CD4-positive, CD25-positive, alpha-beta regulatory T cell (primary cell): ENCODE measurements around the gene RPL18. TPM values are rescaled to one million over a fixed set of nuclear protein-coding genes. Genes with fewer than 3 reads are reported as not detected.

Source experiments
- ATAC-seq, 2 donors: fragments of 150-1000 bp; cut with Tn5 transposase; one replicate each; pipeline ENCODE4 v1.10.0; 2021; ENCODE audit warnings: low read depth in 2 of 2, moderate number of reproducible peaks in 2 of 2, moderate library complexity in 1 of 2
- DNase-seq, 3 donors: peaks; one replicate each; pipeline versions ENCODE4 v3.0.0 to v3.0.0-alpha.2; 2012 to 2022; ENCODE audit warnings: mixed read lengths in 1 of 3
- H3K27ac ChIP-seq: one replicate; pipeline ENCODE4 v1.7.0; 2013; ENCODE audit warnings: mild to moderate bottlenecking, low read length; ENCODE audit not compliant: insufficient read depth, poor library complexity, severe bottlenecking
- H3K27me3 ChIP-seq: one replicate; pipeline ENCODE4 v1.7.0; 2013; ENCODE audit warnings: low read length; ENCODE audit not compliant: control insufficient read depth, insufficient read depth
- H3K36me3 ChIP-seq: one replicate; pipeline ENCODE4 v1.7.0; 2013; ENCODE audit warnings: mild to moderate bottlenecking, low read length, moderate library complexity; ENCODE audit not compliant: control insufficient read depth, insufficient read depth
- H3K4me1 ChIP-seq: 2 replicates; pipeline ENCODE4 v1.7.0; 2013; ENCODE audit warnings: mild to moderate bottlenecking, low read length; ENCODE audit not compliant: insufficient read depth, control insufficient read depth, poor library complexity, severe bottlenecking
- H3K4me3 ChIP-seq: one replicate; pipeline ENCODE4 v1.7.0; 2013; ENCODE audit warnings: low read depth, mild to moderate bottlenecking, low read length, moderate library complexity
- H3K9me3 ChIP-seq, 2 experiments: 1 replicate in 1 of 2; 2 replicates in 1 of 2; pipeline ENCODE4 v1.7.0; 2013; ENCODE audit warnings: low read length in 2 of 2, mild to moderate bottlenecking in 1 of 2, moderate library complexity in 1 of 2; ENCODE audit not compliant: control insufficient read depth in 2 of 2
- H3K27ac Mint-ChIP-seq, 3 donors: one replicate each; pipeline ENCODE4 v1.8.0; 2020 to 2022; ENCODE audit warnings: mild to moderate bottlenecking in 3 of 3, mixed read lengths in 3 of 3, moderate library complexity in 2 of 3
- H3K27me3 Mint-ChIP-seq: one replicate; pipeline ENCODE4 v1.8.0; 2022; ENCODE audit warnings: mild to moderate bottlenecking, mixed read lengths
- H3K36me3 Mint-ChIP-seq: one replicate; pipeline ENCODE4 v1.8.0; 2020; ENCODE audit warnings: mixed read lengths
- H3K4me1 Mint-ChIP-seq, 4 donors: one replicate each; pipeline ENCODE4 v1.8.0; 2020 to 2022; ENCODE audit warnings: mixed read lengths in 4 of 4, mild to moderate bottlenecking in 1 of 4
- H3K4me3 Mint-ChIP-seq, 4 donors: one replicate each; pipeline ENCODE4 v1.8.0; 2020 to 2022; ENCODE audit warnings: mild to moderate bottlenecking in 4 of 4, mixed read lengths in 4 of 4, moderate library complexity in 3 of 4
- H3K9me3 Mint-ChIP-seq, 7 donors: one replicate each; pipeline ENCODE4 v1.8.0; 2020 to 2022; ENCODE audit warnings: mixed read lengths in 7 of 7, mild to moderate bottlenecking in 3 of 7, moderate library complexity in 2 of 7
- polyA plus RNA-seq, 4 donors: library from polyadenylated mRNA; unstranded; fragments of 300-500 nt; fragmentation: Illumina TruSeq; gene quantifications; one replicate each; pipeline ENCODE4 v1.2.3, GENCODE V29; 2021
- total RNA-seq: library from RNA; stranded (reverse); gene quantifications from one replicate; pipeline ENCODE4 v1.2.3, GENCODE V29; 2022

Gene RPL18
- total and polyA plus RNA-seq, 5 donors from 2014 or later: 1,618 to 2,428 (median 1,903) TPM

DNA sequence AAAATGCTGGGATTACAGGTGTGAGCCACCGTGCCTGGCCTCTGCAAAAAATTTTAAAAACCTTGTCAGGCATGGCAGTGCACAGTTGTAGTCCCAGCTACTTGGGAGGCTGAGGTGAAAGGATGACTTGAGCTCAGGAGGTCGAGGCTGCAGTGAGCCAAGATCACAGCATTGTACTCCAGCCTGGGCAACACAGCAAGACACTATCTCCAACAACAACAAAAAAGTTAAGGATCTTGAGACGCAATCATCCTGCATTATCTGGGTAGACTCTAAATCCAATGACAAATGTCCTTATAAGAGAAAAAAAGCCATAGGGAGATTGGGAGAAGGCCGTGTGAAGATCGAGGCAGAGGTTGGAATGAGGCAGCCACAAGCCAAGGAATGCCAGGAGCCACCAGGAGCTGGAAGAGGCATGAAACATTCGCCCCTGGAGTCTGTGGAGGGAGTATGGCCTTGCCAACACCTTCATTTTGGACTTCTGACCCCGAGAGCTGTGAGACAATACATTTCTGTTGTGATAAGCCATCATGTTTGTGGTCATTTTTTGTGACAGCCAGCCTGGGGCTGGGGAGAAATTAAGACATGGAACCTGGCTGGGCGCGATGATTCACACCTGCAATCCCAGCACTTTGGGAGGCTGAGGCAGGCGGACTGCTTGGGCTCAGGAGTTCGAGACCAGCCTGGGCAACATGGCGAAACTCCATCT, 32.1 kb upstream of the RPL18 start:
- Mint-ChIP-seq H3K4me1 (peaks cover 12 to 49% (median 27%) of the 10 kb centered on the region in 4 donors), H3K9me3 (peaks cover 0 to 2% (median 0%) of the 10 kb centered on the region in 7 donors), H3K4me3 (peak overlapping the region in 1 of 4 donors; percentile 1), H3K27me3 (no peaks in the 10 kb centered on the region), H3K27ac (peak overlapping the region; percentile 63 to 79 (median 75)), H3K36me3 (no peaks in the 10 kb centered on the region)
- Histone ChIP-seq H3K36me3 (no peaks in the 10 kb centered on the region), H3K27me3 (no peaks in the 10 kb centered on the region), H3K4me1 (peaks cover 17% of the 10 kb centered on the region), H3K27ac (no peak overlapping the region), H3K9me3 (no peaks in the 10 kb centered on the region), H3K4me3 (no peak overlapping the region)
- ATAC-seq (no peak), DNase-seq (no peak)

DNA sequence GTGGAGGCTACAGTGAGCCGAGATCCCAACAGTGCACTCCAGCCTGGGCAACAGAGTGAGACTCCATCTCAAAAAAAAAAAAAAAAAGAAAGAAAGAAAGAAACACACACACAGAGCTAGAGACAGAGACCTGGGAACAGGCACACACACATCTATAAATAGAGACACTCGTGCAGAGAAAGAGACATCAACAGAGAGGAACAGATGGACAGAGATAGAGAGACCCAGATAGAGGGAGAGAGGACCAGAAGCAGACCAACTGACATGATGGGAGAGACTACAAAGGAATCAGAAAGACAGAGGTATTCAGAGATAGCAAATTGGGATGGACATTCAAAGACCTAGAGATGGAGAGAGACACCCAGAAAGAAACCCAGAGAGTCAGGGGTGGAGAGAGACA, 29.2 kb upstream of the RPL18 start:
- DNase-seq: no peak
- H3K27me3 ChIP-seq: no peaks in the 10 kb centered on the region
- H3K27ac ChIP-seq: peak overlapping the region; percentile 24
- no peaks in the 10 kb centered on the region for H3K36me3 ChIP-seq
- H3K4me1 Mint-ChIP-seq: peaks cover 12 to 65% (median 32%) of the 10 kb centered on the region in 4 donors
- H3K4me3 ChIP-seq: no peak overlapping the region
- H3K4me1 ChIP-seq: peaks cover 37% of the 10 kb centered on the region
- peak overlapping the region; percentile 85 to 98 (median 95) for H3K27ac Mint-ChIP-seq
- peak overlapping the region; percentile 51 to 79 (median 74) for H3K4me3 Mint-ChIP-seq
- no peaks in the 10 kb centered on the region for H3K9me3 ChIP-seq
- no peaks in the 10 kb centered on the region for H3K27me3 Mint-ChIP-seq
- peaks cover 0 to 2% (median 0%) of the 10 kb centered on the region in 7 donors for H3K9me3 Mint-ChIP-seq
- ATAC-seq: no peak
- no peaks in the 10 kb centered on the region for H3K36me3 Mint-ChIP-seq

DNA sequence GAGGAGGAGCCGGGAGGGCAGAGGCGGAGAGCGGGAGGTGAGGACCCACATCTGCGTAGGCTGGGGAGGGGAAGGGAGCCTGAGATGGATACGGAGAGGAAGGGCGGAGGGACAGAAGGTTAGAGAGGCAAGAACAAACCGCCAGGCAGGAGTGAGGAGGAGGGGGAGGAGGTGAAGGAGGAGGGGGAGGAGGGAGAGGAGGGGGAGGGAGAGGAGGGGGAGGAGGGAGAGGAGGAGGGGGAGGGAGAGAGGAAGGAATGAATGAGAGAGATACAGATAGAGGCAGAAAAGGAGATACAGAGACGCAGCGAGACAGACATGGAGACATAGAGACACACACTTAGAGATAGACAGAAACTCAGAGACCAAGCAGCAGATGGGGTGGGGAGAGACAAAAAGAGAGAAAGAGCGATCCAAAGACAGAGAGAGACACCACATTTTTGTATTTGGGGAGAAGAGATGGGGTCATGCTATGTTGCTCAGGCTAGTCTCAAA, 27.8 kb upstream of the RPL18 start:
- H3K27me3 ChIP-seq: no peaks in the 10 kb centered on the region
- peak overlapping the region; percentile 92 for H3K27ac ChIP-seq

DNA sequence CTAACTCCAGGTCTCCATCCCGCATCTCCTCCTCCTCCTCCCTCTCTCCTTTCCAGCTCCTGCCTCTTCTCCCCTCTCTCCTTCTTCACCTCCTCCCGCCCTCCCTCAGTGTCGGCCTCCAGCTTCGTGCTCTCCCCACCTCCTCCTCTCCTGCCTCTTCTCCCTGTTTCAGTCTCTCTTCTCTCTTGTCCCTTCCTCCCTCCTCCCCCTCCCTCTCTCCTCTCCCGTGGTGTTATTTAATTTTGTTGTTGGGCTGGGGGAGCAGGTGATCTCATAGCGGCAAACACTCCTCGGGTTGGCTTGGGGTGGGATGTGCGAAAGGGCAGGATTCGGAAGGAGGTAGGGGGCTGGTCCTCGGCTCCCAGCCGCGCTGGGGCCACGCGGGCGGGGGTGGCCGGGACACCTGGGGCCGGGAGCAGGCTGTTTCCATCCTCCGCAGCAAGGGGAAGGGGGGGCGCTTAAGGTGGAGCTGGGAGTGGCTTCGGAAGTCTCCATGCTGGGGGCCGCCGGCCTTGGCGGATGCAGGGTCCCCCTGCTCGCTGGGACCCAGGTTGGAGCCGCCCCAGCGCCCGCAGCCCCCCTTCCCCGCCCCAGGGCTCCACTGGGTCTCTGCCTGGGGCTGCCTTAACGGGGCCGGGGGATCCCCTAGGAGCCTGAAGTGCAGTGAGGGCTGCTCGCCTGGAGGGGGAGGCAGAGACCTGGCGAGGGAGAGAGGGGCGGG, 27.2 kb upstream of the RPL18 start, which contains the start of gene CA11:
Gene CA11 (minus strand): TSS at position 187 of the 721 bp plus-strand sequence. CDS start 555 bp downstream, outside the sequence.
- Histone ChIP-seq H3K4me3 (peak within 1 kb of the TSS; percentile 88), H3K9me3 (no peaks in the 10 kb centered on the region), H3K27me3 (no peaks in the 10 kb centered on the region), H3K4me1 (peaks cover 37% of the 10 kb centered on the region), H3K27ac (peak within 1 kb of the TSS; percentile 92), H3K36me3 (no peaks in the 10 kb centered on the region)
- ATAC-seq (peak; percentile 82 to 86), DNase-seq (peak; percentile 88 to 94 (median 92))
- Mint-ChIP-seq H3K4me1 (peaks cover 12 to 65% (median 30%) of the 10 kb centered on the region in 4 donors), H3K27ac (peak within 1 kb of the TSS; percentile 96 to 99 (median 98)), H3K27me3 (no peaks in the 10 kb centered on the region), H3K36me3 (no peaks in the 10 kb centered on the region), H3K9me3 (peaks cover 0 to 2% (median 0%) of the 10 kb centered on the region in 7 donors), H3K4me3 (peak within 1 kb of the TSS; percentile 78 to 98 (median 92))

More for the DNA sequence above, 27.8 kb upstream of the RPL18 start:
- peaks cover 12 to 62% (median 30%) of the 10 kb centered on the region in 4 donors for H3K4me1 Mint-ChIP-seq
- DNase-seq (peak in 1 of 3 donors; percentile 25), ATAC-seq (no peak)
- H3K27me3 Mint-ChIP-seq: no peaks in the 10 kb centered on the region
- H3K36me3 Mint-ChIP-seq: no peaks in the 10 kb centered on the region
- Histone ChIP-seq H3K4me3 (no peak overlapping the region), H3K36me3 (no peaks in the 10 kb centered on the region), H3K9me3 (no peaks in the 10 kb centered on the region), H3K4me1 (peaks cover 37% of the 10 kb centered on the region)
- peaks cover 0 to 2% (median 0%) of the 10 kb centered on the region in 7 donors for H3K9me3 Mint-ChIP-seq
- H3K4me3 Mint-ChIP-seq: peak overlapping the region; percentile 56 to 98 (median 70)
- H3K27ac Mint-ChIP-seq: peak overlapping the region; percentile 72 to 98 (median 88)

DNA sequence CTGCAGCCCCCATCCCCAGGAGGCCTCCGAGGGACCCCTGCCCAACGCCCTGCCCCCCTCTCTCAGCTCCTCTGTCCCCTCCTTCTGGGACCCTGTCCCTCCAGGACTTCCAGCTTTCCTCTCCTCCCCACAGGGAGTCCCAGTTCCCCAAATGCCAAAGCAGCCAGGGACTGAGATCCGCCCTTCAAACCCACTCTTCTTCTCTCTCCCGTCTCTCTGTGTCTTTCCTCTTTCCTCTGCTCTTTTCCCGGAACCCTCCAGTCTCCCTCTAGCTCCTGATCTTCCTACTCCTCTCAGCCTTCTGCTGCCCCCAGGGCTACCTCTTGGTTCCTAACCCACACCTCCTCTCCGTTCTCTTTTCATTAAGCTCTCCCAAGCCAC, 26.6 kb upstream of the RPL18 start:
- Histone ChIP-seq H3K9me3 (no peaks in the 10 kb centered on the region), H3K4me1 (peaks cover 37% of the 10 kb centered on the region)

DNA sequence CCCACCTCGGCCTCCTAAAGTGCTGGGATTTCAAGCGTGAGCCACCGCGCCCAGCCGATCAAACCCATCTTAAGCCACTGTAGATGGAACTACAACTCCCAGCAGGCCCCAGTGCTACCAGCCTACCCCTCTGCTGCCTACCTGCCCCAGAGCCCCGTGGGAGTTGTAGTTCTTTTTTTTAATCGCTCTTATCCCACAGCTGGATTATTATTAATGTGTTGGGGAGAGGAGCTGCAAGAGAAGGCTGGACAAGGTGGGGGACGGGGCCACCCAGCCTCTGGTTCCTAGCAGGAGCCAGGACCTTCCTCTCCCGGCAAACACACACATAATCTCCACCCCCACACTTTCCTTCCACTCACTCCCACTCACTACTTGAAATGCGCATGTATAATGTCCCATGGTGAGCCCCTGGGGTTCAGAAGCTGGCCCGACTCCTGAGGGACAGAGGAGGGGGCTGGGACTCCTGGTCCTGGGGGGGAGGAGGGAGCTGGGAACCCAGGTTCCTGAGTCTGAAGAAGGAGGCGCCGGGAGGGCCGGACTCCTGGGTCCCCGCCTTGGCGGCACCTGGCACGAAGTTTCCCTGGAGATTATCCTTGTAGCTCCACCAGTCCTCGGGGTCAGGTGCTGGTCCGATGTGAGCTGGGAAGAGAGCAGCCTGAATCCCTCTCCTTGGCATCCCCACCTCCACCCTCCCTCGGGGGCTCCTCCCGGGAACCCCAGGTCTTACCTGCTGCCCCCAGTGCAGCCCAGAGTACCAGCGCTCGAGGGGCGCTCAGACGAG, 26.1 kb upstream of the RPL18 start:
- H3K4me3 Mint-ChIP-seq: peak overlapping the region; percentile 78 to 98 (median 92)
- H3K27ac Mint-ChIP-seq: peak overlapping the region; percentile 53 to 98 (median 96)
- Histone ChIP-seq H3K4me1 (peaks cover 37% of the 10 kb centered on the region), H3K27me3 (no peaks in the 10 kb centered on the region), H3K4me3 (peak overlapping the region; percentile 88), H3K36me3 (no peaks in the 10 kb centered on the region), H3K27ac (peak overlapping the region; percentile 92), H3K9me3 (no peaks in the 10 kb centered on the region)
- no peaks in the 10 kb centered on the region for H3K27me3 Mint-ChIP-seq
- peak; percentile 68 to 88 (median 81) for DNase-seq
- peaks cover 0 to 2% (median 0%) of the 10 kb centered on the region in 7 donors for H3K9me3 Mint-ChIP-seq
- ATAC-seq: peak; percentile 70 to 72
- H3K36me3 Mint-ChIP-seq: no peaks in the 10 kb centered on the region
- H3K4me1 Mint-ChIP-seq: peaks cover 12 to 67% (median 29%) of the 10 kb centered on the region in 4 donors

More for the DNA sequence above, 26.6 kb upstream of the RPL18 start:
- DNase-seq: no peak
- Mint-ChIP-seq H3K4me1 (peaks cover 12 to 69% (median 29%) of the 10 kb centered on the region in 4 donors), H3K27me3 (no peaks in the 10 kb centered on the region), H3K27ac (peak overlapping the region; percentile 96 to 99 (median 98)), H3K36me3 (no peaks in the 10 kb centered on the region), H3K9me3 (peaks cover 0 to 2% (median 0%) of the 10 kb centered on the region in 7 donors), H3K4me3 (peak overlapping the region; percentile 78 to 98 (median 92))
- Histone ChIP-seq H3K27me3 (no peaks in the 10 kb centered on the region), H3K27ac (peak overlapping the region; percentile 92), H3K36me3 (no peaks in the 10 kb centered on the region), H3K4me3 (peak overlapping the region; percentile 88)
- ATAC-seq: no peak

DNA sequence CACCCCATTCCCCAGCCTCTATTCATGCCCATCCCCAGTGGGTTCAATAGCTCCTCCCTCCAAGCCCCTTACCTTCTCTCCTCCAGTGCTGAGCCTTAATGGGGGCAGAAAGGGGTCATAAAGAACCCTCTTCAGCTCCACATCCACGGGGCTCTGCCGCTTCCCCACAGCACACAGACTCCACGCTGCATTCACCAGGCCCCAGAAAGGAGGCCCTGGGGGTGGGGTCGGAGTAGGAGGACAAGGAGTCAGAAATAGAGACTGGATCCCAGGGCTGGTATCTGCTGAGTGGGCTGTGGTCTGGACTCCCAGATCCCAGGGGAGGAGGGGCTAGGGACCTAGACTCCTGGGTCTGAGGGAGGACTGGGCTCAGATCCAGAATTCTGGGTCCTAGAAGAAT, 25.4 kb upstream of the RPL18 start:
- Mint-ChIP-seq H3K27me3 (no peaks in the 10 kb centered on the region), H3K9me3 (peaks cover 0 to 2% (median 0%) of the 10 kb centered on the region in 7 donors), H3K36me3 (no peaks in the 10 kb centered on the region), H3K27ac (peak overlapping the region in 1 of 3 donors; percentile 89), H3K4me1 (peaks cover 9 to 66% (median 26%) of the 10 kb centered on the region in 4 donors), H3K4me3 (peak overlapping the region; percentile 24 to 98 (median 86))
- DNase-seq: no peak
- H3K4me3 ChIP-seq: peak overlapping the region; percentile 88
- no peaks in the 10 kb centered on the region for H3K27me3 ChIP-seq
- no peak for ATAC-seq
- H3K36me3 ChIP-seq: no peaks in the 10 kb centered on the region
- H3K9me3 ChIP-seq: no peaks in the 10 kb centered on the region
- no peak overlapping the region for H3K27ac ChIP-seq
- peaks cover 33% of the 10 kb centered on the region for H3K4me1 ChIP-seq
